ENCODE measurements around the gene PPL. TPM values are rescaled to one million over a fixed set of nuclear protein-coding genes. Genes with fewer than 3 reads are reported as not detected.
"Not testable (repeated sequence)": the region's sequence is repeated elsewhere in the genome, so short reads cannot be mapped to it uniquely, and the experiment has no call there.

Gene PPL
- total and polyA plus RNA-seq, 3 experiments from 2014 or later = 0.29 TPM; not detected in 2

DNA sequence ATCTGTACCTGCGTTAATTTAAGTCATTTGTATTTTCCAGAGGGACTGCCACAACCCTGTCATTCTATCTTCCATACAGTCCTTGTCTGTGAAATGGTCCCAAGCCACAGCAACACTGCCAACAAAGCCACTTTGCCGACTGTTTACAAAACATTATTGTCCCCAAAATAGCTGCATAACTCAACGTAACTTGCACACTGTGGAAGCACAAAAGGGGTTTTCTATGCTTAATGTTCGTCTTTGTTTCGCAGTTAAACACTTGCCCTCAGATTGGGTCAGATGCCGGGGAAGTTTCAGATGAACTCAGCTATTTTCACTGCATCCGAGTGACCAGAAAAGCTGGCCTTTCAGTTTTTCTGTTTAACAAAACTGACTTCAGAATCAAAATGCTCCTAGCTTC, 25.8 kb upstream of the PPL start:
- H3K4me1 Mint-ChIP-seq = peaks cover 11 to 12% (median 11%) of the 10 kb centered on the region in 3 donors
- CTCF ChIA-PET = interaction anchor here (0.9 kb wide), 1 partner anchor 14 kb away, joined by 3 read pairs; no protein-coding TSS in a partner anchor

DNA sequence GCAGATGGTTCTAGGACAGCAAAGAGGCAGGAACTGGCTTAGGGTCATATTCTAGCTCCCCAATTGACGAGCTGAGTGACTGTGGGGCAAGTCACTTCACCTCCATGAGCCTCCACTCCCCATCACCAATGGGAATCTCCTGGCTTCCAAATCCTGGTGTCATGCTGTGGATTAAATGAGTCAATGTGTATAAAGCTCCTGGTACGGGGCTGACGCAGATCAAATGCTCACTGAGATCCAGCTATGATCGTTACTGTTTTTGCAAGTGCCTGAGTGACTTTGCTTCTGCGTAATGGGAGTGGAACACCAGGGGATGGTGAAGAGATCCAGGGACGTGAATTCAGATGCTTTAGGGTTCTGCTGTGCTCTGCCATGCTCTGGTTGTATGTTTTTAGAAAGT, 23.6 kb upstream of the PPL start:
- CTCF ChIA-PET = no interaction called here
- Histone ChIP-seq H3K27me3 (ENCODE audit: insufficient read depth, low read length, poor library complexity, severe bottlenecking) (peaks cover 20% of the 10 kb centered on the region), H3K4me3 (ENCODE audit: low read length) (no peak overlapping the region), H3K4me1 (ENCODE audit: insufficient read depth, low read length) (peaks cover 13% of the 10 kb centered on the region), H3K27ac (ENCODE audit: low read depth, low read length) (no peak overlapping the region), H3K36me3 (ENCODE audit: insufficient read depth, low read length) (no peaks in the 10 kb centered on the region), H3K9me3 (ENCODE audit: low read length) (no peaks in the 10 kb centered on the region)
- Mint-ChIP-seq H3K27me3 (peaks cover 29 to 56% of the 10 kb centered on the region in 2 donors), H3K4me3 (no peak overlapping the region), H3K4me1 (peaks cover 21 to 23% (median 22%) of the 10 kb centered on the region in 3 donors), H3K9me3 (no peaks in the 10 kb centered on the region), H3K27ac (no peak overlapping the region), H3K36me3 (no peaks in the 10 kb centered on the region)
- POLR2A ChIA-PET = no interaction called here
- DNase-seq = no peak

More for the DNA sequence above, 25.8 kb upstream of the PPL start:
- POLR2A ChIA-PET = no interaction called here
- Histone ChIP-seq H3K27ac (ENCODE audit: low read depth, low read length) (no peak overlapping the region), H3K9me3 (ENCODE audit: low read length) (no peaks in the 10 kb centered on the region), H3K4me1 (ENCODE audit: insufficient read depth, low read length) (peaks cover 10% of the 10 kb centered on the region), H3K4me3 (ENCODE audit: low read length) (no peak overlapping the region), H3K27me3 (ENCODE audit: insufficient read depth, low read length, poor library complexity, severe bottlenecking) (peaks cover 20% of the 10 kb centered on the region), H3K36me3 (ENCODE audit: insufficient read depth, low read length) (no peaks in the 10 kb centered on the region)
- no peaks in the 10 kb centered on the region for H3K36me3 Mint-ChIP-seq
- DNase-seq = no peak
- H3K9me3 Mint-ChIP-seq = no peaks in the 10 kb centered on the region
- no peak overlapping the region for H3K27ac Mint-ChIP-seq
- no peak overlapping the region for H3K4me3 Mint-ChIP-seq
- H3K27me3 Mint-ChIP-seq = peaks cover 24 to 43% of the 10 kb centered on the region in 2 donors

DNA sequence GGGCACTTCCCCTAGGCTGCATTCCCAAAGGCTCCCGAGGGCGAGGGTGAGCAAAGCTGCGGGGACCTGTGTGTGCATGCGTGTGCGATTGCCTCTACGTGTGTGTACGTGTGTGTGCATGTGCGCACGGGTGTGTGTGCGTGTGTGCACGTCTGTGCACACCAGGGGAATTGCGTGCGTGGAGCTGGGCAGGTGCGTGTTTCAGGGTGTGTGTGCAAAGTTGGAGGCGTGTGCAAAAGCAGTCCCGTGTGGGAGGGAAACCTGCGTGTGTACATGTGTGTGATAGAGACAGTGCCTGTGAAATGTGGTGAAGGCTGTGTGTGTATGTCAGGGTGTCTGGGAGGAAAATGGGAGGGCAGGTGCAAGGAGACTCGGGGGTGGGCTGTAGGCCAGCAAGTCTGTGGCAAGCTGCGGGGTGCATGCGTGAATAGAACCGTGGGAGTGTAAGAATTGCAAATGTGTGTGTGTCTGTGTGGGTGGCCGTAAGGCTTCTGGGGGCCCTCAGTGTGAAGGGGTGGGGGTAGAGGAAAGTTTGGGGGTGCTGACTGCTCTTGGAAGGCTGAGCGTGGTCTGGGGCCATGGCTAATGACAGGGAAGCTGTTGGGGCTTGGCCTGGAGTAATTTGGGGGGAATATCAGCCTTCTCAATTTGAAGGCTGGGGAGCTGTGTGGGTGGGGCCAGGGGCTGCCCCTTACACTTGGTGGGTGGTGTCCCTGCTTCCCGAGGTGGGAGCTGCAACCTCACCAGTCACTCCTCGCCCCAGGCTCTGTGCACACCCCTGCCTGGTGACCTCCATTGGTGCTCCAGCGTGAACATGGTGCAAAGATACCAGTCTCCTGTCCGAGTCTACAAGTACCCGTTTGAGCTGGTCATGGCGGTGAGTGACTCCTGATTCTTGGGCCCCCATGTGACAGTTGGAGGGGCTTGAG, 21.8 kb upstream of the PPL start:
- H3K4me1 ChIP-seq (ENCODE audit: insufficient read depth, low read length) = peaks cover 13% of the 10 kb centered on the region
- Mint-ChIP-seq H3K27me3 (peaks cover 35 to 66% of the 10 kb centered on the region in 2 donors), H3K9me3 (no peaks in the 10 kb centered on the region), H3K36me3 (no peaks in the 10 kb centered on the region), H3K4me3 (peak overlapping the region in 5 of 7 donors; percentile 36 to 84 (median 78)), H3K4me1 (peaks cover 21 to 23% (median 22%) of the 10 kb centered on the region in 3 donors), H3K27ac (peak overlapping the region in 1 of 8 donors; percentile 6)
- no peaks in the 10 kb centered on the region for H3K9me3 ChIP-seq (ENCODE audit: low read length)
- H3K4me3 ChIP-seq (ENCODE audit: low read length) = no peak overlapping the region
- peaks cover 20% of the 10 kb centered on the region for H3K27me3 ChIP-seq (ENCODE audit: insufficient read depth, low read length, poor library complexity, severe bottlenecking)
- H3K27ac ChIP-seq (ENCODE audit: low read depth, low read length) = no peak overlapping the region
- no peak for DNase-seq
- ChIA-PET POLR2A (no interaction called here), CTCF (interaction anchor here (0.6 to 0.7 kb wide), 2 partner anchors 35 to 187 kb away, joined by 3 read pairs; no protein-coding TSS in a partner anchor)
- H3K36me3 ChIP-seq (ENCODE audit: insufficient read depth, low read length) = no peaks in the 10 kb centered on the region

DNA sequence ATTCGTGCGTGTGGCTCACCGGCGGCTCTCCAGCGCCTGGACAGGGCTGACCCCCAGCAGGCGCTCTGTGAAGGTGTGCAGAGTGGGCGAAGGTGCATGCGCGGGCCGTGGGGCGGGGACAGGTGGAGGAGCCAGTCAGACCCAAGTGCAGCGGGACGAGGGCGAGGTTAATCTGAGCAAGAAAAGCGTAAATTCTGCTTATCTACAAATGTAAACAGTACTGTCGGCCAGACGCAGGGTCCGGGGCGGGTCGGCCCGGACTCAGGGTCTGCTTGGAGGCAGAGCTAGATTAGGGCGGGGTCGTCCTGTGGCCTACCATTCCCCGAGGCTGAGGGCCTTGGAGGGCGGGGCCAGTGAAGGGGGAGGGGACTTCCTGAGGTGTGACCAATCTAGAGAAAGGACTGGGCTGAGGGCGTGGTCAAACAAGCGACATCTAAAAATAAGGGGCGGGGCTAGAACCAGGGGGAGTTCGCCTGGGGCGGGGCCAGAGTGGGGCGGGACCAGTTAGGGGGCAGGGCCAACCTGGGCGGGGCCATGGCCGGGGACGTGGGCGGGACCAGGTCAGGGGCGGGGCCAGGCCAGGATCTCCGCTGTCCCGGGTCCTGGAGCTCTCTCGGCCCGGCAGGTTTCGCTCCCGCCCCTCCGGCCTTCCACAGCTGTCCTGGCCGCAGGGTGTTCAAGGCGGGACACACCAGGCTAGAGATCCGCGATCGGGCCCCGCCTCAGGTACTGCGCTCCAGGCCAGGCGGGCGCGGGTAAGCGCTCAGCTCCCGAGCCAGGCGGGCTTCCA, 21.0 kb upstream of the PPL start, which contains the start of gene SEC14L5:
Gene SEC14L5, plus strand, starts transcription at position 611 of the 790 bp plus-strand sequence. CDS start 994 bp downstream, outside the sequence.
- Mint-ChIP-seq H3K27me3 (peaks cover 35 to 73% of the 10 kb centered on the region in 2 donors), H3K4me3 (peak within 1 kb of the TSS; percentile 40 to 84 (median 79)), H3K27ac (peak within 1 kb of the TSS in 3 of 8 donors; percentile 9 to 83 (median 78)), H3K4me1 (peaks cover 21 to 23% (median 22%) of the 10 kb centered on the region in 3 donors), H3K9me3 (no peaks in the 10 kb centered on the region), H3K36me3 (no peaks in the 10 kb centered on the region)
- ChIA-PET POLR2A (no interaction called here), CTCF (no interaction called here)
- DNase-seq = peak; percentile 78 to 88 (median 82)
- H3K36me3 ChIP-seq (ENCODE audit: insufficient read depth, low read length) = no peaks in the 10 kb centered on the region
- peaks cover 13% of the 10 kb centered on the region for H3K4me1 ChIP-seq (ENCODE audit: insufficient read depth, low read length)
- peaks cover 20% of the 10 kb centered on the region for H3K27me3 ChIP-seq (ENCODE audit: insufficient read depth, low read length, poor library complexity, severe bottlenecking)
- peak within 1 kb of the TSS; percentile 58 for H3K4me3 ChIP-seq (ENCODE audit: low read length)
- H3K9me3 ChIP-seq (ENCODE audit: low read length) = no peaks in the 10 kb centered on the region
- no peak within 1 kb of the TSS for H3K27ac ChIP-seq (ENCODE audit: low read depth, low read length)

DNA sequence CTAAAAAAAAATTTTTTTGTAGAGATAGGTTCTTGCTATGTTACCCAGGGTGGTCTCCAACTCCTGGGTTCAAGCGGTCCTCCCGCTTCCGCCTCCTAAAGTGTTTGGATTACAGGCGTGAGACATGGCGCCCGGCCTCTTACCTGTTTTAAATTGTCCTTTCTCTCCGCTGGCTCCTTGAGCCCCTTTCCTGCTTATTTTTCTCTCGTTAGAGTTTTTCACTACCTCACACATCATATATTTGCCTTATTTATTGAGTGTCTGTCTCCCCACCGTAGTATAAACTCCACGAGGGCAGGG, 20.4 kb upstream of the PPL start:
- POLR2A ChIA-PET = no interaction called here
- CTCF ChIA-PET = interaction anchor here (0.7 kb wide), 1 partner anchor 224 kb away, joined by 4 read pairs; no protein-coding TSS in a partner anchor
- Histone ChIP-seq H3K9me3 (ENCODE audit: low read length) (no peaks in the 10 kb centered on the region), H3K27me3 (ENCODE audit: insufficient read depth, low read length, poor library complexity, severe bottlenecking) (peaks cover 20% of the 10 kb centered on the region), H3K4me1 (ENCODE audit: insufficient read depth, low read length) (peaks cover 13% of the 10 kb centered on the region), H3K27ac (ENCODE audit: low read depth, low read length) (no peak overlapping the region), H3K4me3 (ENCODE audit: low read length) (peak overlapping the region; percentile 58), H3K36me3 (ENCODE audit: insufficient read depth, low read length) (no peaks in the 10 kb centered on the region)
- Mint-ChIP-seq H3K4me3 (peak overlapping the region; percentile 40 to 84 (median 79)), H3K27ac (peak overlapping the region in 2 of 8 donors; percentile 9 to 78), H3K36me3 (no peaks in the 10 kb centered on the region), H3K4me1 (peaks cover 21 to 23% (median 22%) of the 10 kb centered on the region in 3 donors), H3K27me3 (peaks cover 36 to 69% of the 10 kb centered on the region in 2 donors), H3K9me3 (no peaks in the 10 kb centered on the region)
- no peak for DNase-seq

DNA sequence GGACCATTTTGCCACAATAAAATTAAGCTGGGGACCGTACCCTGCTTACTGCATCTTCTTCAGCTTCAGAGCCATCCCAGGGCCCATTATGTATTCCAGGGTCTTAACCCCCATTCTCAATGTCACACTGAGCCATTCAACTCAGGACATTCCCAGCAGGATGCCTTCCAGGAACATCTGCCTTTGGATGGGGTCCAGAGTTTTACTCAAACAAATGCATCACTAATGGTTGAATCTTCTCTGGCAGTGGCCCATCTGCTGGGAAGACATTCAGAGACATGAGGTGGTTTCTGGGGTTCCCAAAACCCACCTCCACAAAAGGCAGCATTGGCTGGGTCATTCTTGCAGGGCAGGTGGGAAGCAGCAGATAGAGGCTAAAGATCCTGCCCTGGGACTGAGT, 17.8 kb upstream of the PPL start:
- peaks cover 13% of the 10 kb centered on the region for H3K4me1 ChIP-seq (ENCODE audit: insufficient read depth, low read length)
- Mint-ChIP-seq H3K27ac (no peak overlapping the region), H3K27me3 (peaks cover 31 to 51% of the 10 kb centered on the region in 2 donors), H3K9me3 (no peaks in the 10 kb centered on the region), H3K4me1 (peaks cover 21 to 23% (median 22%) of the 10 kb centered on the region in 3 donors), H3K36me3 (no peaks in the 10 kb centered on the region), H3K4me3 (no peak overlapping the region)
- no peak overlapping the region for H3K4me3 ChIP-seq (ENCODE audit: low read length)
- no peak overlapping the region for H3K27ac ChIP-seq (ENCODE audit: low read depth, low read length)
- ChIA-PET CTCF (interaction anchor here (1.1 kb wide), 1 partner anchor 701 kb away, joined by 3 read pairs; no protein-coding TSS in a partner anchor), POLR2A (no interaction called here)
- no peaks in the 10 kb centered on the region for H3K9me3 ChIP-seq (ENCODE audit: low read length)
- no peak for DNase-seq
- peaks cover 12% of the 10 kb centered on the region for H3K27me3 ChIP-seq (ENCODE audit: insufficient read depth, low read length, poor library complexity, severe bottlenecking)
- H3K36me3 ChIP-seq (ENCODE audit: insufficient read depth, low read length) = no peaks in the 10 kb centered on the region

DNA sequence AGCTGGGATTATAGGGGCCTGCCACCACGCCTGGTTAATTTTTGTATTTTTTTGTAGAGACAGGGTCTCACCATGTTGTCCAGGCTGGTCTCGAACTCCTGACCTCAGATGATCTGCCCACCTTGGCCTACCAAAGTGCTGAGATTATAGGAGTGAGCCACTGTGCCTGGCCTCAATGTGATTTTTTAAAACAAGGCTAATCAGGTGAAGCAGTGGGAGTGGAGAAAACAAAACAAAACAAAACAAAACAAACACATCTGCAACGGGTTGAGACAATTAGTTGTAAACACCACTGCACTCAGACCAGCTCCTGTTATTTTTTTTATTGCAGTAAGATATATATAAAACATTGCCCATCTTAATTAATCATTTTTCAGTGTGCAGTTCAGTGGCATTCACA, 14.6 kb upstream of the PPL start:
- H3K9me3 Mint-ChIP-seq; H3K27ac ChIP-seq (ENCODE audit: low read depth, low read length); DNase-seq; H3K4me3 ChIP-seq (ENCODE audit: low read length); CTCF ChIA-PET; H3K27ac Mint-ChIP-seq; H3K4me3 Mint-ChIP-seq; POLR2A ChIA-PET; H3K36me3 Mint-ChIP-seq; H3K9me3 ChIP-seq (ENCODE audit: low read length); H3K27me3 ChIP-seq (ENCODE audit: insufficient read depth, low read length, poor library complexity, severe bottlenecking); H3K36me3 ChIP-seq (ENCODE audit: insufficient read depth, low read length); H3K4me1 ChIP-seq (ENCODE audit: insufficient read depth, low read length); H3K4me1 Mint-ChIP-seq: not testable (repeated sequence)
- peaks cover 18 to 48% of the 10 kb centered on the region in 2 donors for H3K27me3 Mint-ChIP-seq

Data from CD8-positive, alpha-beta memory T cell (primary cell).